PC-9 (cell line): ENCODE measurements around the gene AIG1. TPM values are rescaled to one million over a fixed set of nuclear protein-coding genes. Genes with fewer than 3 reads are reported as not detected.

Experiments
- Bru-seq: library from RNA; stranded (reverse); fragments of 400-500 nt; gene quantifications from one replicate; lab custom pipeline; 2021; lab: Mats Ljungman, UMichigan
- BruChase-seq, 2 experiments: library from RNA; stranded (reverse); fragments of 400-500 nt; gene quantifications; one replicate each; lab custom pipeline; 2021; lab: Mats Ljungman, UMichigan
- BruUV-seq: library from RNA; stranded (reverse); fragments of 400-500 nt; replicated peaks from 2 replicates; lab custom pipeline; 2021; lab: Mats Ljungman, UMichigan
- CTCF ChIA-PET: fragments of 300-600 bp; sonication (Branson Sonifier 250); formaldehyde crosslinking; loops from one replicate; lab custom pipeline; 2022; ENCODE audit warnings: antibody characterized with exemption; lab: Charles Lee
- POLR2A ChIA-PET: fragments of 300-600 bp; sonication (Branson Sonifier 250); formaldehyde crosslinking; loops from one replicate; lab custom pipeline; 2022; ENCODE audit warnings: antibody characterized with exemption; ENCODE audit not compliant: unreplicated experiment; lab: Charles Lee
- DNase-seq, 2 experiments: peaks; one replicate each; pipeline versions ENCODE4 v3.0.0 to v3.0.0-alpha.2; 2015 to 2022; ENCODE audit warnings: mixed read lengths in 1 of 2
- H2AFZ ChIP-seq: fragments of 200-600 bp; sonication (generic); 2 replicates; pipeline ENCODE4 v1.8.1; 2017; ENCODE audit warnings: antibody characterized with exemption
- H3F3A ChIP-seq: fragments of 200-600 bp; sonication (generic); 2 replicates; pipeline ENCODE4 v1.8.1; 2017; ENCODE audit warnings: antibody characterized with exemption, mild to moderate bottlenecking, low read depth; ENCODE audit not compliant: insufficient read depth
- H3K27ac ChIP-seq: fragments of 200-600 bp; sonication (generic); 2 replicates; pipeline ENCODE4 v1.6.1; 2016; ENCODE audit warnings: mixed run types
- H3K27me3 ChIP-seq: fragments of 200-600 bp; sonication (generic); 2 replicates; pipeline ENCODE4 v1.6.1; 2016; ENCODE audit warnings: low read depth, mixed run types; ENCODE audit not compliant: insufficient read depth
- H3K36me3 ChIP-seq: fragments of 200-600 bp; sonication (generic); 2 replicates; pipeline ENCODE4 v1.6.1; 2016; ENCODE audit warnings: low read depth, mixed run types
- H3K4me1 ChIP-seq: fragments of 200-600 bp; sonication (generic); replicated peaks from 2 replicates; pipeline ENCODE4 v1.6.1; 2016; ENCODE audit warnings: mixed run types; ENCODE audit not compliant: insufficient read depth
- H3K4me2 ChIP-seq: fragments of 200-600 bp; sonication (generic); 2 replicates; pipeline ENCODE4 v1.6.1; 2017; ENCODE audit warnings: mixed run types
- H3K4me3 ChIP-seq: fragments of 200-600 bp; sonication (generic); 2 replicates; pipeline ENCODE4 v1.6.1; 2016; ENCODE audit warnings: mixed run types
- H3K79me2 ChIP-seq: fragments of 200-600 bp; sonication (generic); 2 replicates; pipeline ENCODE4 v1.6.1; 2017; ENCODE audit warnings: low read depth, mixed run types
- H3K9me2 ChIP-seq: fragments of 200-600 bp; sonication (generic); 2 replicates; pipeline ENCODE4 v1.8.1; 2017; ENCODE audit warnings: mild to moderate bottlenecking; ENCODE audit not compliant: insufficient read depth
- H3K9me3 ChIP-seq: fragments of 200-600 bp; sonication (generic); 2 replicates; pipeline ENCODE4 v1.8.1; 2016; ENCODE audit warnings: low read depth; ENCODE audit not compliant: insufficient read depth
- H4K20me1 ChIP-seq: fragments of 200-600 bp; sonication (generic); 2 replicates; pipeline ENCODE4 v1.8.1; 2017; ENCODE audit not compliant: insufficient read depth
- CTCF ChIP-seq: fragments of 200-600 bp; sonication (generic); conservative IDR thresholded peaks from 2 replicates; pipeline ENCODE4 v1.6.1; 2017; ENCODE audit warnings: mixed run types, antibody characterized with exemption, mild to moderate bottlenecking, moderate library complexity
- EZH2 ChIP-seq: fragments of 200-600 bp; sonication (generic); IDR thresholded peaks from 2 replicates; pipeline ENCODE4 v1.8.0; 2017; ENCODE audit warnings: antibody characterized with exemption, low read depth
- intact Hi-C: fragments of 100-400 bp; cut with micrococcal nuclease; formaldehyde crosslinking; loops from one replicate; pipeline ENCODE4 v1.10.0; 2022; ENCODE audit not compliant: unreplicated experiment
- long read RNA-seq: library from polyadenylated mRNA; stranded (forward); transcript quantifications from one replicate; pipeline ENCODE4 v2.0.0, GENCODE V29; 2022
- total RNA-seq: library from RNA; stranded (reverse); gene quantifications from 2 replicates; pipeline ENCODE4 v1.2.3, GENCODE V29; 2021

The AIG1 gene
- total RNA-seq (37.7 and 46.6 TPM in 2 replicates), Bru-seq, nascent RNA (percentile 67 among the genes with signal in this experiment), BruChase-seq, experiment 1, labeled RNA remaining after a 2-hour chase (percentile 68 among the genes with signal in this experiment), BruChase-seq, experiment 2, labeled RNA remaining after a 6-hour chase (percentile 52 among the genes with signal in this experiment)
- long read RNA-seq, transcript AIG1-202 (6 exons, 1,395 nt) = major isoform, 18 of 47 reads
- long read RNA-seq, partial matches to known transcripts = 8 of 47 reads
- long read RNA-seq, other reads (novel, unspliced or antisense) = 17 of 47 reads

DNA sequence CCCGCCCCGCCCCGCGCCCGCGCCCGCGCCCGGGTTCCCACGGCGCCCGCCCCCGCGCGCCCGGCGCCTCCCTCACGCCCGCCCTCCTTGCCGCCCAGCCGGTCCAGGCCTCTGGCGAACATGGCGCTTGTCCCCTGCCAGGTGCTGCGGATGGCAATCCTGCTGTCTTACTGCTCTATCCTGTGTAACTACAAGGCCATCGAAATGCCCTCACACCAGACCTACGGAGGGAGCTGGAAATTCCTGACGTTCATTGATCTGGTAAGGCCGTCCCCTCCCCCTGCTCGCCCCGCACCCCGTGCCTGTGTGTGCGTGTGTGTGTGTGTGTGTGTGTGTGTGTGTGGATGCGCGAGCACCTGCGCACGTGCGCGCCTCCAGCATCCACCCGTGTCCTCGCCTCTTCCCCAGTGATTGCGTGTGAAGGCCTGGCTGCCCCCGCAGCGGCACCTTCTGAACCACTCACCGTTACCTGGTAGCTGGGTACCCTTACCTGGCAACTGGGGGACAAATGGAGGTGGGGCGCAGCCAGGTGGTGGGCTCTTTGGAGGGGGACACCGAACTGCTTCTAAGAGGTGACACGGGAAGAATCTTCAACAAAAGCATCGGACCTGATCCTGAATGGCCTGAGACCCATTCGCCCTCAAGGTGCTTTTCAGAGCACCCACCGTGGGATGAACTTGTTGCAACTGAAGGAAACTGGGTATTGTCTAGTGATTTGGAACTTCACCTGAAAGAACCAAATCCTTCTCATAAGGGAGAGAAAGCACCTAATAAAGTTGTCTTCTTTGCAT, at the start of gene AIG1:
AIG1 (plus strand) TSS at position 84 of the 791 bp plus-strand sequence; CDS start at position 121, 37 bp downstream.
- Histone ChIP-seq H4K20me1 (no peaks in the 10 kb centered on the region), H3K4me3 (peak within 1 kb of the TSS; percentile 74), H3K9me2 (no peaks in the 10 kb centered on the region), H3K9me3 (peaks cover 8% of the 10 kb centered on the region; the same call in 1 of the 2 replicates), H2AFZ (peak within 1 kb of the TSS; percentile 91), H3K27ac (peak within 1 kb of the TSS; percentile 97), H3F3A (peaks cover 26% of the 10 kb centered on the region), H3K27me3 (no peaks in the 10 kb centered on the region), H3K4me1 (peaks cover 57% of the 10 kb centered on the region), H3K79me2 (peaks cover 45% of the 10 kb centered on the region), H3K36me3 (0 out of 2 replicates have a peak, but pooled peaks cover 8% of the 10 kb centered on the region), H3K4me2 (peak within 1 kb of the TSS; percentile 92)
- no peak for DNase-seq
- intact Hi-C loops = loop anchor here (1.0 to 10.0 kb wide), 7 partner anchors 159 to 489 kb away; no protein-coding TSS in a partner anchor
- POLR2A ChIA-PET = interaction anchor here (0.5 to 0.7 kb wide), 3 partner anchors 109 to 449 kb away, joined by 3 to 4 read pairs (median 3); partner anchors contain the start of genes ADAT2 and PEX3
- TF ChIP-seq CTCF (no peak), EZH2 (no peak)
- CTCF ChIA-PET = no interaction called here
- TSS peak; percentile 67 for BruUV-seq

DNA sequence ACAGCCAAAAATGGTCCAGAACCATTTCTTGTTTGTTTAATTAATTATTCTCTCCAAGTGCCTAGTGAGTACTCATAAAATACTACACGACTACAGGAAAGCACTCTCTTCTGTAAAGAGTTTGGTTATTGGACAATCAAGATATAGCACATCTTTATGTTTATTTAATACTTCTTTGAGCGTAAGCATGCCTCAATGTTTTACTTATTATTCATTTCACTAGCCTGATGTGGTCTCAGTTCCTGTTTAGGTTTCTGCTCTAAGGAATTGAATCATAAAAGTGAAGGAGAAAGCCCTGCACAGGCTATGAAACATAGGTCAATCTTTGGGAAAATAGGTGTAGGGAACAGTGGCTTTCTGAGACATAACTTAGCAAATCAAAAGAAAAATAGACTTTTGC, 45.9 kb upstream of the AIG1 start:
- BruUV-seq = no TSS peak
- Histone ChIP-seq H3K27ac (no peak overlapping the region), H3F3A (no peaks in the 10 kb centered on the region), H3K9me3 (no peaks in the 10 kb centered on the region), H3K4me2 (no peak overlapping the region), H3K4me3 (no peak overlapping the region), H3K9me2 (no peaks in the 10 kb centered on the region), H2AFZ (no peak overlapping the region), H3K79me2 (no peaks in the 10 kb centered on the region), H3K27me3 (no peaks in the 10 kb centered on the region), H4K20me1 (no peaks in the 10 kb centered on the region), H3K36me3 (no peaks in the 10 kb centered on the region), H3K4me1 (no peaks in the 10 kb centered on the region)
- ChIA-PET CTCF (no interaction called here), POLR2A (no interaction called here)
- intact Hi-C loops = no loop called here
- TF ChIP-seq EZH2 (no peak), CTCF (no peak)
- no peak for DNase-seq

- DNase-seq = no peak
- H3K36me3 ChIP-seq = no peaks in the 10 kb centered on the region
- no peak overlapping the region for H3K27ac ChIP-seq
- no TSS peak for BruUV-seq
- H3F3A ChIP-seq = no peaks in the 10 kb centered on the region
- H3K4me1 ChIP-seq = no peaks in the 10 kb centered on the region
- TF ChIP-seq CTCF = no peak
- no peaks in the 10 kb centered on the region for H3K9me3 ChIP-seq
- intact Hi-C loops = no loop called here
- H2AFZ ChIP-seq = no peak overlapping the region
- no peak overlapping the region for H3K4me2 ChIP-seq
- H4K20me1 ChIP-seq = no peaks in the 10 kb centered on the region
- ChIA-PET CTCF (no interaction called here), POLR2A (no interaction called here)
- no peaks in the 10 kb centered on the region for H3K27me3 ChIP-seq
- no peaks in the 10 kb centered on the region for H3K9me2 ChIP-seq
- no peaks in the 10 kb centered on the region for H3K79me2 ChIP-seq
- no peak overlapping the region for H3K4me3 ChIP-seq
Measured at GRCh38 chr6:143015300-143015706, 45.4 kb upstream of the AIG1 start.
